ENCODE measurements around the gene MAP4K4. TPM values are rescaled to one million over a fixed set of nuclear protein-coding genes. Genes with fewer than 3 reads are reported as not detected.

The MAP4K4 gene
- total RNA-seq, 1 donor from 2014 or later: 122 TPM

GRCh38 chr2:101837354-101837753, 139.8 kb downstream of the MAP4K4 start:
- TF ChIP-seq, protein P1, sequence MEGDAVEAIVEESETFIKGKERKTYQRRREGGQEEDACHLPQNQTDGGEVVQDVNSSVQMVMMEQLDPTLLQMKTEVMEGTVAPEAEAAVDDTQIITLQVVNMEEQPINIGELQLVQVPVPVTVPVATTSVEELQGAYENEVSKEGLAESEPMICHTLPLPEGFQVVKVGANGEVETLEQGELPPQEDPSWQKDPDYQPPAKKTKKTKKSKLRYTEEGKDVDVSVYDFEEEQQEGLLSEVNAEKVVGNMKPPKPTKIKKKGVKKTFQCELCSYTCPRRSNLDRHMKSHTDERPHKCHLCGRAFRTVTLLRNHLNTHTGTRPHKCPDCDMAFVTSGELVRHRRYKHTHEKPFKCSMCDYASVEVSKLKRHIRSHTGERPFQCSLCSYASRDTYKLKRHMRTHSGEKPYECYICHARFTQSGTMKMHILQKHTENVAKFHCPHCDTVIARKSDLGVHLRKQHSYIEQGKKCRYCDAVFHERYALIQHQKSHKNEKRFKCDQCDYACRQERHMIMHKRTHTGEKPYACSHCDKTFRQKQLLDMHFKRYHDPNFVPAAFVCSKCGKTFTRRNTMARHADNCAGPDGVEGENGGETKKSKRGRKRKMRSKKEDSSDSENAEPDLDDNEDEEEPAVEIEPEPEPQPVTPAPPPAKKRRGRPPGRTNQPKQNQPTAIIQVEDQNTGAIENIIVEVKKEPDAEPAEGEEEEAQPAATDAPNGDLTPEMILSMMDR (IDR thresholded peaks at IDR 0.05): no peak
- peaks cover 41% of the 10 kb centered on the region for H3K36me3 Mint-ChIP-seq (ENCODE audit: low read depth)
- no peak for DNase-seq (ENCODE audit: low spot score)
- no peaks in the 10 kb centered on the region for H3K9me3 Mint-ChIP-seq (ENCODE audit: low read depth)
- peak overlapping the region; percentile 15 for H3K27ac Mint-ChIP-seq (ENCODE audit: unreplicated experiment)
- H3K4me1 Mint-ChIP-seq (ENCODE audit: low read depth): peaks cover 44% of the 10 kb centered on the region
- H3K27me3 Mint-ChIP-seq (ENCODE audit: low read depth): no peaks in the 10 kb centered on the region
- H3K4me3 Mint-ChIP-seq (ENCODE audit: unreplicated experiment): no peak overlapping the region

- Mint-ChIP-seq H3K4me1 (ENCODE audit: low read depth) (peaks cover 46% of the 10 kb centered on the region), H3K4me3 (ENCODE audit: unreplicated experiment) (no peak overlapping the region), H3K27me3 (ENCODE audit: low read depth) (no peaks in the 10 kb centered on the region), H3K9me3 (ENCODE audit: low read depth) (no peaks in the 10 kb centered on the region), H3K27ac (ENCODE audit: unreplicated experiment) (no peak overlapping the region), H3K36me3 (ENCODE audit: low read depth) (peaks cover 34% of the 10 kb centered on the region)
- TF ChIP-seq, protein P1 (IDR thresholded peaks at IDR 0.05): no peak
- DNase-seq (ENCODE audit: low spot score): no peak
Measured at GRCh38 chr2:101841679-101842327, 144.3 kb downstream of the MAP4K4 start.

GRCh38 chr2:101842471-101842870, 145.0 kb downstream of the MAP4K4 start:
- Mint-ChIP-seq H3K4me1 (ENCODE audit: low read depth) (peaks cover 40% of the 10 kb centered on the region), H3K27me3 (ENCODE audit: low read depth) (no peaks in the 10 kb centered on the region), H3K27ac (ENCODE audit: unreplicated experiment) (no peak overlapping the region), H3K36me3 (ENCODE audit: low read depth) (peaks cover 29% of the 10 kb centered on the region), H3K4me3 (ENCODE audit: unreplicated experiment) (no peak overlapping the region), H3K9me3 (ENCODE audit: low read depth) (no peaks in the 10 kb centered on the region)
- TF ChIP-seq, protein P1 (IDR thresholded peaks at IDR 0.05): no peak
- no peak for DNase-seq (ENCODE audit: low spot score)

GRCh38 chr2:101843048-101843447, 145.5 kb downstream of the MAP4K4 start:
- H3K9me3 Mint-ChIP-seq (ENCODE audit: low read depth): no peaks in the 10 kb centered on the region
- H3K27ac Mint-ChIP-seq (ENCODE audit: unreplicated experiment): peak overlapping the region; percentile 80
- H3K36me3 Mint-ChIP-seq (ENCODE audit: low read depth): peaks cover 31% of the 10 kb centered on the region
- H3K27me3 Mint-ChIP-seq (ENCODE audit: low read depth): no peaks in the 10 kb centered on the region
- TF ChIP-seq, protein P1 (IDR thresholded peaks at IDR 0.05): no peak
- DNase-seq (ENCODE audit: low spot score): no peak
- H3K4me1 Mint-ChIP-seq (ENCODE audit: low read depth): peaks cover 34% of the 10 kb centered on the region
- no peak overlapping the region for H3K4me3 Mint-ChIP-seq (ENCODE audit: unreplicated experiment)

DNA sequence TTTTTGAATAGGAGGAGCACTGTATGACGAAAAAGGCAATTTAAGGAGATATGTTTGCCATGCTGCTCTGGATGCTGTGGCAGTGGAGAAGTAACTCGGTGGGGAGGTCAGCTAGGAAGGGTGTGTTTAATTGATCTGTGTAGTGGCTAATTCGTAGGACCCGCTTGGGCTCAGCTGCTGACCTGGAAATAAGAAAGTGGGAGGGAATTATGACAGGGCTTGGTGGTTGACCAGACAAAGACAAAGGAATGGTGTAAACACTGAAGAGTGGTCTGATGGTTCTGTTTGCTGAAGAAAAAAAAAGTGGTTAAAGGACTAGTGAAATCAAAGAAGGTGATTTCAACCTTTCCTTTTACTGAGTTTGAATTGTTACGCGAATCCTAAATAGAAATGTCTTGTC, 146.0 kb downstream of the MAP4K4 start:
- Mint-ChIP-seq H3K4me3 (ENCODE audit: unreplicated experiment) (no peak overlapping the region), H3K4me1 (ENCODE audit: low read depth) (peaks cover 34% of the 10 kb centered on the region), H3K27ac (ENCODE audit: unreplicated experiment) (peak overlapping the region; percentile 80), H3K27me3 (ENCODE audit: low read depth) (no peaks in the 10 kb centered on the region), H3K36me3 (ENCODE audit: low read depth) (peaks cover 28% of the 10 kb centered on the region), H3K9me3 (ENCODE audit: low read depth) (no peaks in the 10 kb centered on the region)
- TF ChIP-seq, protein P1 (IDR thresholded peaks at IDR 0.05): no peak
- DNase-seq (ENCODE audit: low spot score): no peak

All from chondrocyte (in vitro differentiated cells).